ENCODE results near the gene CD163. TPM values are rescaled to one million over a fixed set of nuclear protein-coding genes. Genes with fewer than 3 reads are reported as not detected.

CD163 gene
- total RNA-seq, 1 donor from 2014 or later: not detected

Other genes starting within 250 kb of the CD163 start
- not detected in 2 replicates for gene ACSM4, start 199.7 kb downstream of the CD163 start, total RNA-seq
- 1.3 and 1.6 TPM in 2 replicates for gene CD163L1, start 59.6 kb downstream of the CD163 start, total RNA-seq
- not detected in 2 replicates for gene APOBEC1, start 162.1 kb upstream of the CD163 start, total RNA-seq
- gene GDF3, start 192.0 kb upstream of the CD163 start, total RNA-seq: not detected in 2 replicates
- not detected in 2 replicates for gene DPPA3, start 207.7 kb upstream of the CD163 start, total RNA-seq
- not detected in 2 replicates for gene CLEC4C, start 243.6 kb upstream of the CD163 start, total RNA-seq

All from astrocyte (in vitro differentiated cells and primary cell).